PC-9 (cell line): Measurements from ENCODE around the gene RETREG1. TPM values are rescaled to one million over a fixed set of nuclear protein-coding genes. Genes with fewer than 3 reads are reported as not detected.
"Not testable (repeated sequence)": the region's sequence is repeated elsewhere in the genome, so short reads cannot be mapped to it uniquely, and the experiment has no call there.

Experiments used
- BruUV-seq: library from RNA; stranded (reverse); fragments of 400-500 nt; replicated peaks from 2 replicates; lab custom pipeline; 2021; lab: Mats Ljungman, UMichigan
- CTCF ChIA-PET: fragments of 300-600 bp; sonication (Branson Sonifier 250); formaldehyde crosslinking; loops from one replicate; lab custom pipeline; 2022; ENCODE audit warnings: antibody characterized with exemption; lab: Charles Lee
- POLR2A ChIA-PET: fragments of 300-600 bp; sonication (Branson Sonifier 250); formaldehyde crosslinking; loops from one replicate; lab custom pipeline; 2022; ENCODE audit warnings: antibody characterized with exemption; ENCODE audit not compliant: unreplicated experiment; lab: Charles Lee
- DNase-seq, 2 experiments: peaks; one replicate each; pipeline versions ENCODE4 v3.0.0 to v3.0.0-alpha.2; 2015 to 2022; ENCODE audit warnings: mixed read lengths in 1 of 2
- H2AFZ ChIP-seq: fragments of 200-600 bp; sonication (generic); 2 replicates; pipeline ENCODE4 v1.8.1; 2017; ENCODE audit warnings: antibody characterized with exemption
- H3F3A ChIP-seq: fragments of 200-600 bp; sonication (generic); 2 replicates; pipeline ENCODE4 v1.8.1; 2017; ENCODE audit warnings: antibody characterized with exemption, mild to moderate bottlenecking, low read depth; ENCODE audit not compliant: insufficient read depth
- H3K27ac ChIP-seq: fragments of 200-600 bp; sonication (generic); 2 replicates; pipeline ENCODE4 v1.6.1; 2016; ENCODE audit warnings: mixed run types
- H3K27me3 ChIP-seq: fragments of 200-600 bp; sonication (generic); 2 replicates; pipeline ENCODE4 v1.6.1; 2016; ENCODE audit warnings: low read depth, mixed run types; ENCODE audit not compliant: insufficient read depth
- H3K36me3 ChIP-seq: fragments of 200-600 bp; sonication (generic); 2 replicates; pipeline ENCODE4 v1.6.1; 2016; ENCODE audit warnings: low read depth, mixed run types
- H3K4me1 ChIP-seq: fragments of 200-600 bp; sonication (generic); replicated peaks from 2 replicates; pipeline ENCODE4 v1.6.1; 2016; ENCODE audit warnings: mixed run types; ENCODE audit not compliant: insufficient read depth
- H3K4me2 ChIP-seq: fragments of 200-600 bp; sonication (generic); 2 replicates; pipeline ENCODE4 v1.6.1; 2017; ENCODE audit warnings: mixed run types
- H3K4me3 ChIP-seq: fragments of 200-600 bp; sonication (generic); 2 replicates; pipeline ENCODE4 v1.6.1; 2016; ENCODE audit warnings: mixed run types
- H3K79me2 ChIP-seq: fragments of 200-600 bp; sonication (generic); 2 replicates; pipeline ENCODE4 v1.6.1; 2017; ENCODE audit warnings: low read depth, mixed run types
- H3K9me2 ChIP-seq: fragments of 200-600 bp; sonication (generic); 2 replicates; pipeline ENCODE4 v1.8.1; 2017; ENCODE audit warnings: mild to moderate bottlenecking; ENCODE audit not compliant: insufficient read depth
- H3K9me3 ChIP-seq: fragments of 200-600 bp; sonication (generic); 2 replicates; pipeline ENCODE4 v1.8.1; 2016; ENCODE audit warnings: low read depth; ENCODE audit not compliant: insufficient read depth
- H4K20me1 ChIP-seq: fragments of 200-600 bp; sonication (generic); 2 replicates; pipeline ENCODE4 v1.8.1; 2017; ENCODE audit not compliant: insufficient read depth
- EZH2 ChIP-seq: fragments of 200-600 bp; sonication (generic); IDR thresholded peaks from 2 replicates; pipeline ENCODE4 v1.8.0; 2017; ENCODE audit warnings: antibody characterized with exemption, low read depth
- intact Hi-C: fragments of 100-400 bp; cut with micrococcal nuclease; formaldehyde crosslinking; loops from one replicate; pipeline ENCODE4 v1.10.0; 2022; ENCODE audit not compliant: unreplicated experiment
- total RNA-seq: library from RNA; stranded (reverse); gene quantifications from 2 replicates; pipeline ENCODE4 v1.2.3, GENCODE V29; 2021
- TF ChIP-seq, protein P1 (sequence below): fragments of 200-600 bp; sonication (generic); conservative IDR thresholded peaks from 2 replicates; pipeline ENCODE4 v1.6.1; 2017; ENCODE audit warnings: mixed run types, antibody characterized with exemption, mild to moderate bottlenecking, moderate library complexity

The RETREG1 gene
- total RNA-seq, 1 experiment from 2014 or later, result 9.7 TPM

DNA sequence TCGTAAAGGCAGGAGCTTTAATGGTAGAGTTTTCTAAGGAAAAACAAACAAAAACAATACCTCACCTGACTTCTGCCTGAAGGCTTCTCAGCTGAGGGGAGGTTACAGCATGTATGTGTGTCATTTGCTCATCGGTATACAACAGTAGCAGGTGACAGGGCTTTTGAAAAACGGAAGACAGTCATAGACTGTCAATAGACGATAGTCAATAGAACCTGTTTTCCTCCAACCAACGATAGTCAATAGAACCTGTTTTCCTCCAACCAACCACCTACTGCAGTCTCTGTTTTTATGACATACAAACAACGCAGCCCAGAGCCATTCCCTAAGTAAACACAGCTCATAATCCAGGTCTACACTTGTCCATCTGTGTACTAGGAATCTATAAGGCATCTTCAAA is 74.6 kb downstream of the RETREG1 start:
- CTCF ChIA-PET, result no interaction called here
- Histone ChIP-seq H3K4me3 (no peak overlapping the region), H3K4me1 (peaks cover 28% of the 10 kb centered on the region), H3K27ac (no peak overlapping the region), H3K4me2 (no peak overlapping the region), H2AFZ (no peak overlapping the region), H3K27me3 (no peaks in the 10 kb centered on the region), H3K9me2 (no peaks in the 10 kb centered on the region), H3K36me3 (no peaks in the 10 kb centered on the region), H4K20me1 (no peaks in the 10 kb centered on the region), H3K9me3 (no peaks in the 10 kb centered on the region), H3K79me2 (no peaks in the 10 kb centered on the region), H3F3A (no peaks in the 10 kb centered on the region; the same call in 1 of the 2 replicates)
- intact Hi-C loops, result no loop called here
- TF ChIP-seq EZH2, result no peak
- TF ChIP-seq, protein P1, sequence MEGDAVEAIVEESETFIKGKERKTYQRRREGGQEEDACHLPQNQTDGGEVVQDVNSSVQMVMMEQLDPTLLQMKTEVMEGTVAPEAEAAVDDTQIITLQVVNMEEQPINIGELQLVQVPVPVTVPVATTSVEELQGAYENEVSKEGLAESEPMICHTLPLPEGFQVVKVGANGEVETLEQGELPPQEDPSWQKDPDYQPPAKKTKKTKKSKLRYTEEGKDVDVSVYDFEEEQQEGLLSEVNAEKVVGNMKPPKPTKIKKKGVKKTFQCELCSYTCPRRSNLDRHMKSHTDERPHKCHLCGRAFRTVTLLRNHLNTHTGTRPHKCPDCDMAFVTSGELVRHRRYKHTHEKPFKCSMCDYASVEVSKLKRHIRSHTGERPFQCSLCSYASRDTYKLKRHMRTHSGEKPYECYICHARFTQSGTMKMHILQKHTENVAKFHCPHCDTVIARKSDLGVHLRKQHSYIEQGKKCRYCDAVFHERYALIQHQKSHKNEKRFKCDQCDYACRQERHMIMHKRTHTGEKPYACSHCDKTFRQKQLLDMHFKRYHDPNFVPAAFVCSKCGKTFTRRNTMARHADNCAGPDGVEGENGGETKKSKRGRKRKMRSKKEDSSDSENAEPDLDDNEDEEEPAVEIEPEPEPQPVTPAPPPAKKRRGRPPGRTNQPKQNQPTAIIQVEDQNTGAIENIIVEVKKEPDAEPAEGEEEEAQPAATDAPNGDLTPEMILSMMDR, result no peak
- DNase-seq, result no peak
- POLR2A ChIA-PET, result no interaction called here
- no TSS peak for BruUV-seq

DNA sequence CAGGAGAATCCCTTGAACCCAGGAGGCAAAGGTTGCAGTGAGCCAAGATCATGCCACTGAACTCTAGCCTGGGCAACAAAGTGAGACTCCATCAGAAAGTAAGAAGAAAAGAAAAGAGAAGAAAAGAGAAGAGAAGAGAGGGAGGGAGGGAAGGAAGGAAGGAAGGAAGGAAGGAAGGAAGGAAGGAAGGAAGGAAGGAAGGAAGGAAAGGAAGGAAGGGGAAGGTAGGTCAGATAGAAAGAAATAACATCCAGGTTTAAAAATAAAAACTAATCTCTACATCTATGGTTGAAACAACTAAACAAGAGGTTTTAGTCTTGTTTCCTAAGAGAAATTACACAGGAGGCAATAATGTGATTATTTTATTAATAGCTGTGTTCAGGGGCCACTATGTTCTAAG is 75.2 kb downstream of the RETREG1 start:
- H3K9me3 ChIP-seq, H3K4me2 ChIP-seq, H3F3A ChIP-seq, H4K20me1 ChIP-seq, H2AFZ ChIP-seq, H3K27ac ChIP-seq, DNase-seq, CTCF ChIA-PET, H3K36me3 ChIP-seq, H3K4me3 ChIP-seq, H3K79me2 ChIP-seq, H3K9me2 ChIP-seq, intact Hi-C loops, H3K27me3 ChIP-seq, POLR2A ChIA-PET, BruUV-seq: not testable (repeated sequence)
- peaks cover 30% of the 10 kb centered on the region for H3K4me1 ChIP-seq

DNA sequence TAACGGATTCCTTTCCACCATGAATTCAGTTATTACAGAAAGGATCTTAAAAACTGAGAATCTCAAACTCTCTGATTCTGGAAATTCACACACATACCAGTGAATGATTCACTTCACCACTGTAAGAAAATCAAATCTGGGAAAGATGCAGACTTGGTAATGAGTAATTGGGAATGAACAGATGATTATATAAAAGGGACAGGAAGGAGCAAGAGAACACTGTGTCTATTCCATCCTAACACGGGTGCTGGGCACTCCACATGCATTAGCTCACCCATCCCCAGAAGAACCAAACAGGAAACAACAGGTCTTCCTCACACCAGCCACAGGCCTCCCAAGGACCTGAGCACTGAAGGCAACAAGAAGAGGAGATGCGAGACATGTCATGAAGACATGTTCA is 76.4 kb downstream of the RETREG1 start:
- no peak overlapping the region for H2AFZ ChIP-seq
- H3K4me1 ChIP-seq, result peaks cover 35% of the 10 kb centered on the region
- H3K79me2 ChIP-seq, result no peaks in the 10 kb centered on the region
- H3K27me3 ChIP-seq, result no peaks in the 10 kb centered on the region
- no peaks in the 10 kb centered on the region for H3K9me2 ChIP-seq
- H3F3A ChIP-seq, result no peaks in the 10 kb centered on the region; the same call in 1 of the 2 replicates
- intact Hi-C loops, result no loop called here
- no peak overlapping the region for H3K4me2 ChIP-seq
- TF ChIP-seq, protein P1, result no peak
- no peak for TF ChIP-seq EZH2
- DNase-seq, result no peak
- no peak overlapping the region for H3K27ac ChIP-seq
- POLR2A ChIA-PET, result no interaction called here
- no peaks in the 10 kb centered on the region for H3K36me3 ChIP-seq
- H3K9me3 ChIP-seq, result no peaks in the 10 kb centered on the region
- H4K20me1 ChIP-seq, result no peaks in the 10 kb centered on the region
- CTCF ChIA-PET, result no interaction called here
- BruUV-seq, result no TSS peak
- no peak overlapping the region for H3K4me3 ChIP-seq
